ENCODE data around the gene SHB. TPM values are rescaled to one million over a fixed set of nuclear protein-coding genes. Genes with fewer than 3 reads are reported as not detected.

SHB gene
- total RNA-seq, 1 donor from 2014 or later: 1.1 TPM

- no peak for TF ChIP-seq CTCF (IDR thresholded peaks at IDR 0.05)
- TF ChIP-seq EZH2 (IDR thresholded peaks at IDR 0.05): no peak
- TF ChIP-seq EZH2phosphoT487 (IDR thresholded peaks at IDR 0.05): no peak
- DNase-seq (ENCODE audit: low spot score): no peak
- peak overlapping the region; percentile 63 for H3K4me2 ChIP-seq
- Mint-ChIP-seq H3K27ac (peak overlapping the region; percentile 99), H3K9me3 (no peaks in the 10 kb centered on the region), H3K36me3 (peaks cover 5% of the 10 kb centered on the region), H3K4me1 (peaks cover 91% of the 10 kb centered on the region), H3K27me3 (ENCODE audit: insufficient read depth, low read depth) (no peaks in the 10 kb centered on the region), H3K4me3 (peak overlapping the region; percentile 58)
- no peak overlapping the region for H2AFZ ChIP-seq (replicated peaks)
- H3K27me3 ChIP-seq: no peaks in the 10 kb centered on the region
- H3K9me3 ChIP-seq (ENCODE audit: low read depth): no peaks in the 10 kb centered on the region
- H4K20me1 ChIP-seq (ENCODE audit: low read depth): no peaks in the 10 kb centered on the region
- H3K4me3 ChIP-seq: no peak overlapping the region
- H3K4me1 ChIP-seq: peaks cover 73% of the 10 kb centered on the region
- no peak overlapping the region for H3K9ac ChIP-seq
- H3K27ac ChIP-seq: peak overlapping the region; percentile 88
- no peaks in the 10 kb centered on the region for H3K36me3 ChIP-seq
- peaks cover 55% of the 10 kb centered on the region for H3F3A ChIP-seq (ENCODE audit: low read depth)
- H3K79me2 ChIP-seq (ENCODE audit: low read depth): no peaks in the 10 kb centered on the region
These were observed 50.6 kb downstream of the SHB start for GRCh38 chr9:38018241-38018957.

- H3K4me1 Mint-ChIP-seq: peaks cover 89% of the 10 kb centered on the region
- peak overlapping the region; percentile 76 for H3K4me3 Mint-ChIP-seq
- H3K36me3 ChIP-seq: no peaks in the 10 kb centered on the region
- no peak overlapping the region for H3K9ac ChIP-seq
- no peak for DNase-seq (ENCODE audit: low spot score)
- H3K9me3 Mint-ChIP-seq: no peaks in the 10 kb centered on the region
- H3K27me3 Mint-ChIP-seq (ENCODE audit: insufficient read depth, low read depth): no peaks in the 10 kb centered on the region
- H4K20me1 ChIP-seq (ENCODE audit: low read depth): no peaks in the 10 kb centered on the region
- no peaks in the 10 kb centered on the region for H3K9me3 ChIP-seq (ENCODE audit: low read depth)
- H3F3A ChIP-seq (ENCODE audit: low read depth): peaks cover 55% of the 10 kb centered on the region
- peaks cover 5% of the 10 kb centered on the region for H3K36me3 Mint-ChIP-seq
- H3K27ac ChIP-seq: peak overlapping the region; percentile 77
- H3K4me3 ChIP-seq: no peak overlapping the region
- H3K27ac Mint-ChIP-seq: peak overlapping the region; percentile 99
- H3K79me2 ChIP-seq (ENCODE audit: low read depth): no peaks in the 10 kb centered on the region
- H3K4me2 ChIP-seq: peak overlapping the region; percentile 63
- no peak overlapping the region for H2AFZ ChIP-seq (replicated peaks)
- H3K4me1 ChIP-seq: peaks cover 67% of the 10 kb centered on the region
- TF ChIP-seq CTCF (IDR thresholded peaks at IDR 0.05): no peak
- no peak for TF ChIP-seq EZH2 (IDR thresholded peaks at IDR 0.05)
- H3K27me3 ChIP-seq: no peaks in the 10 kb centered on the region
These were observed 51.2 kb downstream of the SHB start for GRCh38 chr9:38017885-38018186.

- H3K27me3 Mint-ChIP-seq (ENCODE audit: insufficient read depth, low read depth): no peaks in the 10 kb centered on the region
- no peaks in the 10 kb centered on the region for H3K9me3 Mint-ChIP-seq
- H3K4me3 ChIP-seq: no peak overlapping the region
- peaks cover 55% of the 10 kb centered on the region for H3F3A ChIP-seq (ENCODE audit: low read depth)
- peak; percentile 97 for DNase-seq (ENCODE audit: low spot score)
- H3K36me3 ChIP-seq: no peaks in the 10 kb centered on the region
- no peaks in the 10 kb centered on the region for H3K27me3 ChIP-seq
- no peaks in the 10 kb centered on the region for H3K79me2 ChIP-seq (ENCODE audit: low read depth)
- H3K4me2 ChIP-seq: peak overlapping the region; percentile 63
- H2AFZ ChIP-seq (replicated peaks): no peak overlapping the region
- no peaks in the 10 kb centered on the region for H4K20me1 ChIP-seq (ENCODE audit: low read depth)
- peak overlapping the region; percentile 99 for H3K27ac Mint-ChIP-seq
- peaks cover 5% of the 10 kb centered on the region for H3K36me3 Mint-ChIP-seq
- peaks cover 87% of the 10 kb centered on the region for H3K4me1 Mint-ChIP-seq
- TF ChIP-seq CTCF (IDR thresholded peaks at IDR 0.05) (peak; percentile 69), EZH2phosphoT487 (IDR thresholded peaks at IDR 0.05) (no peak)
- no peak overlapping the region for H3K9ac ChIP-seq
- H3K9me3 ChIP-seq (ENCODE audit: low read depth): no peaks in the 10 kb centered on the region
- peaks cover 62% of the 10 kb centered on the region for H3K4me1 ChIP-seq
- H3K27ac ChIP-seq: peak overlapping the region; percentile 95
- H3K4me3 Mint-ChIP-seq: peak overlapping the region; percentile 76
These were observed 51.7 kb downstream of the SHB start for GRCh38 chr9:38017149-38017884.
